OCI-LY7 (cell line): Measurements from ENCODE around the gene RASAL2. TPM values are rescaled to one million over a fixed set of nuclear protein-coding genes. Genes with fewer than 3 reads are reported as not detected.
"Not testable (repeated sequence)": the region's sequence is repeated elsewhere in the genome, so short reads cannot be mapped to it uniquely, and the experiment has no call there.

Experiments
- BruUV-seq: library from RNA; stranded (reverse); fragments of 400-500 nt; replicated peaks from 2 replicates; lab custom pipeline; 2021; lab: Mats Ljungman, UMichigan
- CTCF ChIA-PET: fragments of 300-600 bp; sonication (Branson Sonifier 250); formaldehyde crosslinking; loops from one replicate; lab custom pipeline; 2022; ENCODE audit warnings: antibody characterized with exemption; ENCODE audit not compliant: unreplicated experiment; lab: Charles Lee
- POLR2A ChIA-PET: fragments of 300-600 bp; sonication (Branson Sonifier 250); formaldehyde crosslinking; loops from one replicate; lab custom pipeline; 2022; ENCODE audit warnings: antibody characterized with exemption; lab: Charles Lee
- DNase-seq: peaks from one replicate; pipeline ENCODE4 v3.0.0-alpha.2; 2015; ENCODE audit warnings: low spot score
- H2AFZ ChIP-seq: fragments of 200-600 bp; sonication (generic), shearing (Covaris generic); 2 replicates; pipeline ENCODE4 v1.6.1; 2014; ENCODE audit warnings: mild to moderate bottlenecking, antibody characterized with exemption, low read length, moderate library complexity
- H3K27ac ChIP-seq: fragments of 200-600 bp; sonication (generic); 2 replicates; pipeline ENCODE4 v1.5.1; 2014; ENCODE audit warnings: mixed run types, low read depth, mild to moderate bottlenecking, moderate library complexity, low read length, inconsistent platforms; ENCODE audit not compliant: poor library complexity, severe bottlenecking
- H3K36me3 ChIP-seq: fragments of 200-600 bp; sonication (generic); 2 replicates; pipeline ENCODE4 v1.6.1; 2014; ENCODE audit warnings: mild to moderate bottlenecking, antibody characterized with exemption, low read length, moderate library complexity, mixed read lengths; ENCODE audit not compliant: insufficient read depth
- H3K4me1 ChIP-seq: fragments of 200-600 bp; sonication (generic); 2 replicates; pipeline ENCODE4 v1.5.1; 2014; ENCODE audit warnings: mild to moderate bottlenecking, low read length; ENCODE audit not compliant: insufficient read depth, poor library complexity, severe bottlenecking
- H3K4me2 ChIP-seq: fragments of 200-600 bp; sonication (generic); 2 replicates; pipeline ENCODE4 v1.6.1; 2014; ENCODE audit warnings: mild to moderate bottlenecking, low read length
- H3K4me3 ChIP-seq: fragments of 200-600 bp; sonication (generic); 2 replicates; pipeline ENCODE4 v1.5.1; 2014; ENCODE audit warnings: mild to moderate bottlenecking, low read depth, low read length; ENCODE audit not compliant: poor library complexity, severe bottlenecking
- H3K79me2 ChIP-seq: fragments of 200-600 bp; sonication (generic); 2 replicates; pipeline ENCODE4 v1.6.1; 2016; ENCODE audit warnings: low read depth, mild to moderate bottlenecking, low read length, moderate library complexity, mixed read lengths; ENCODE audit not compliant: insufficient read depth
- H3K9me2 ChIP-seq: fragments of 200-600 bp; sonication (generic); 2 replicates; pipeline ENCODE4 v1.6.1; 2016; ENCODE audit warnings: mild to moderate bottlenecking, low read length, mixed read lengths; ENCODE audit not compliant: insufficient read depth
- H3K9me3 ChIP-seq: fragments of 200-600 bp; sonication (generic); 2 replicates; pipeline ENCODE4 v1.6.1; 2014; ENCODE audit warnings: mild to moderate bottlenecking, mixed run types, low read length, mixed read lengths
- H4K20me1 ChIP-seq: fragments of 200-600 bp; sonication (generic); 2 replicates; pipeline ENCODE4 v1.6.1; 2014; ENCODE audit warnings: mild to moderate bottlenecking, antibody characterized with exemption, low read length, moderate library complexity, mixed read lengths; ENCODE audit not compliant: insufficient read depth
- CTCF ChIP-seq: fragments of 200-600 bp; sonication (generic); conservative IDR thresholded peaks from 2 replicates; pipeline ENCODE4 v1.5.1; 2014; ENCODE audit warnings: mild to moderate bottlenecking, antibody characterized with exemption, low read length, moderate library complexity, mixed read lengths
- EZH2phosphoT487 ChIP-seq: fragments of 200-600 bp; sonication (generic); IDR thresholded peaks from 2 replicates; pipeline ENCODE4 v1.6.1; 2018; ENCODE audit warnings: low read depth, borderline replicate concordance, mild to moderate bottlenecking, mixed run types, antibody characterized with exemption, low read length, moderate library complexity, mixed read lengths
- intact Hi-C: fragments of 100-400 bp; cut with micrococcal nuclease; formaldehyde crosslinking; loops from one replicate; pipeline ENCODE4 v1.10.0; 2022; ENCODE audit not compliant: unreplicated experiment
- total RNA-seq, 2 experiments: library from RNA; depleted of rRNA in 1 of 2; stranded (reverse); fragments of >200 nt in 1 of 2; shearing (Covaris generic) in 1 of 2; gene quantifications; 2 replicates each; pipeline ENCODE4 v1.2.3, GENCODE V29; 2014 to 2022

The RASAL2 gene
- total RNA-seq, 2 experiments from 2014 or later: 0.09 to 0.27 TPM

- intact Hi-C loops: no loop called here
- POLR2A ChIA-PET: interaction anchor here (1.2 kb wide), 1 partner anchor 12 kb away, joined by 4 read pairs; no protein-coding TSS in a partner anchor
- Histone ChIP-seq H3K4me3 (no peak overlapping the region), H3K4me2 (no peak overlapping the region), H3K79me2 (no peaks in the 10 kb centered on the region), H3K27ac (no peak overlapping the region), H3K9me3 (no peaks in the 10 kb centered on the region), H2AFZ (no peak overlapping the region), H3K36me3 (no peaks in the 10 kb centered on the region), H3K4me1 (no peaks in the 10 kb centered on the region), H3K9me2 (no peaks in the 10 kb centered on the region), H4K20me1 (no peaks in the 10 kb centered on the region)
- CTCF ChIA-PET: no interaction called here
- no peak for DNase-seq
- TF ChIP-seq CTCF (no peak), EZH2phosphoT487 (no peak)
- no TSS peak for BruUV-seq
Observed at GRCh38 chr1:178118524-178118923, 24.6 kb downstream of the RASAL2 start.

GRCh38 chr1:178119628-178120027 lies 25.7 kb downstream of the RASAL2 start:
- no peak overlapping the region for H2AFZ ChIP-seq
- no peak for DNase-seq
- no peaks in the 10 kb centered on the region for H3K9me2 ChIP-seq
- no peaks in the 10 kb centered on the region for H3K4me1 ChIP-seq
- H3K36me3 ChIP-seq: no peaks in the 10 kb centered on the region
- CTCF ChIA-PET: no interaction called here
- no peak for TF ChIP-seq CTCF
- TF ChIP-seq EZH2phosphoT487: no peak
- no peaks in the 10 kb centered on the region for H3K9me3 ChIP-seq
- H3K27ac ChIP-seq: no peak overlapping the region
- H3K79me2 ChIP-seq: no peaks in the 10 kb centered on the region
- intact Hi-C loops: no loop called here
- H3K4me3 ChIP-seq: no peak overlapping the region
- POLR2A ChIA-PET: interaction anchor here (1.3 kb wide), 1 partner anchor 13 kb away, joined by 5 read pairs; no protein-coding TSS in a partner anchor
- no peaks in the 10 kb centered on the region for H4K20me1 ChIP-seq
- H3K4me2 ChIP-seq: no peak overlapping the region
- no TSS peak for BruUV-seq

- no peak for DNase-seq
- Histone ChIP-seq H3K9me2 (no peaks in the 10 kb centered on the region), H3K9me3 (no peaks in the 10 kb centered on the region), H2AFZ (no peak overlapping the region), H4K20me1 (no peaks in the 10 kb centered on the region), H3K4me3 (no peak overlapping the region), H3K36me3 (no peaks in the 10 kb centered on the region), H3K79me2 (no peaks in the 10 kb centered on the region), H3K4me2 (no peak overlapping the region), H3K4me1 (no peaks in the 10 kb centered on the region), H3K27ac (no peak overlapping the region)
- intact Hi-C loops: no loop called here
- no TSS peak for BruUV-seq
- CTCF ChIA-PET: no interaction called here
- TF ChIP-seq CTCF (no peak), EZH2phosphoT487 (no peak)
- POLR2A ChIA-PET: interaction anchor here (0.6 to 1.3 kb wide), 2 partner anchors 13 to 195 kb away, joined by 3 to 5 read pairs; no protein-coding TSS in a partner anchor
Observed at GRCh38 chr1:178120088-178120487, 26.2 kb downstream of the RASAL2 start.

- BruUV-seq, H4K20me1 ChIP-seq, H3K9me3 ChIP-seq, DNase-seq, H3K36me3 ChIP-seq, CTCF ChIA-PET, H3K4me1 ChIP-seq, H2AFZ ChIP-seq, H3K4me3 ChIP-seq, intact Hi-C loops, H3K79me2 ChIP-seq, H3K27ac ChIP-seq, H3K9me2 ChIP-seq, H3K4me2 ChIP-seq: not testable (repeated sequence)
- POLR2A ChIA-PET: interaction anchor here (0.6 to 1.3 kb wide), 2 partner anchors 12 to 196 kb away, joined by 3 to 5 read pairs; no protein-coding TSS in a partner anchor
Observed at GRCh38 chr1:178120520-178121052, 26.7 kb downstream of the RASAL2 start.
